GM18861 (cell line): Measurements from ENCODE around the gene CST5.
"Not testable (repeated sequence)": the region's sequence is repeated elsewhere in the genome, so short reads cannot be mapped to it uniquely, and the experiment has no call there.

Source experiments
- ATAC-seq: cut with Tn5 transposase; IDR thresholded peaks from one replicate; pipeline ENCODE4 v1.9.1; 2021; ENCODE audit not compliant: unreplicated experiment

Gene CST5

DNA sequence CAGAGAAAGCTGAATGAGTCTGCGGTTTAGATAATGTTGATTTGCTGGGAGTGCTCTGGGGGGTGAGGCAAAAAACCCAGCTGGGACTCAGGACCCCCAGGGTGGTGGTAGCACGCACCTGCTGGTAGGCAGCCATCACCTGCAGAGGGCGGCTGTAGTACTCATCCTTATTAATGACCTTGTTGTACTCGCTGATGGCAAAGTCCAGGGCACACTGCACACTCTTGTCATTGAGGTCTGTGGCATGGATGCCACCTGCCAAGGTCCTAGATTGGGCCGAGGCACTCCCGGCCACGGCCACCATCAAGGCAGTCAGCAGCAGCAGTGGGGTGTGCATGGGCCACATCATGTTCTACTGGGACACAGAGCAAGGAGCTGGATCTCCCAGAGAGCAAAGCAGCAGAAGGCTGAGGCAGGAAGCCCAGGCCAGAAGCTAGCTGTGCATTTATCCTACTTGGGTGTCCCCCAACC lies at the start of gene CST5:
TSS of gene CST5 (minus strand) at position 421 of the 471 bp plus-strand sequence. CDS start at position 349, 72 bp downstream.
- ATAC-seq: no peak

GRCh38 chr20:23928788-23929187 lies 49.2 kb upstream of the CST5 start:
- no peak for ATAC-seq

GRCh38 chr20:23928353-23928752 lies 48.8 kb upstream of the CST5 start:
- ATAC-seq: no peak

GRCh38 chr20:23926944-23927872 lies 47.7 kb upstream of the CST5 start:
- ATAC-seq: no peak

- ATAC-seq: no peak
Observed at GRCh38 chr20:23926526-23926880, 47.0 kb upstream of the CST5 start.

GRCh38 chr20:23925789-23926525 lies 46.4 kb upstream of the CST5 start:
- no peak for ATAC-seq

GRCh38 chr20:23924751-23925150 lies 45.2 kb upstream of the CST5 start:
- ATAC-seq: no peak

DNA sequence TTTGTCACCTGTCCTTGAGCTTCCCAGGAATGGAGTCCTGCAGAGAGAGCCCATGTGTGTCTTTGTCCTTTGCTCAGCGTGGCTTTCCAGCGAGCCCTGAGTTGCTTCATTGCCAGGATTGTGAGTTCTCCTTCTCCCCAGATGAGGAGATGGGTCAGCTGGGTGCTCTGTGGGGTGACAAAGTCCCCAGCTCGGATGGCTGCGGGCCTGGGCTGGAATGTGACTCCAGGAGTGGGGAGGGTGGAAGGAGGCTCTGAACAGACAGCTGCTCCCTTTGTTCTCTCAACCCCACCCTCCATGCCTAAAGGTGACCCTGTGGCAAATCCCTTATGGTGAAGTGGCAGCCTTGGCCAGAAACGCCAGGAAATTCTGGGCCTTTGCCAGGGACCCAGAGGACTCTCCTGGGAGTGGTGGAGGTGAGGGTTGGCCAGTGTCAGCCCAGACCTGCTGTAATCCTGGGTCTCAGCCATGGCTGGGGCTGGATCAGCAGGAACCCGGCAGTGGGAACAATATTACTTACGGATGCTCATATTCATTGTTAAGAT lies 44.4 kb upstream of the CST5 start:
- ATAC-seq: no peak

DNA sequence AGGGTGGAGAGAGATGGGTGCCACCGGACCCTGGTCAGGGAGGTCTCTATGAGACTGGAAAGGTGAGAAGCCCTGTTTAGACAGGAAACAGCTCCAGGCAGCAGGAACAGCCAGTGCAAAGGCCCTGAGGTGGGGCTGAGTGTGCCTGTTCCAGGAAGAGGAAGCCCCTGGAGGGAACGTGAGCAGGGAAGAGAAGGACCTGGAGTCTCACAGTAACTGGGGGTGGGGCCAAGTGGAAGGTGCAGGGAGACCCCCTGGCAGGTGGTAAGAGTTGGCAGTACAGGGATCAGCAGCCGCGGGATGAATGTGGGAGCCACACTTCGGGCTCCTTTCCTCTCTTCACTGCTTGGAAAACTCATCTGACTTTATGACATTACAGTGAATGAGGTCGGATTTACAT lies 43.8 kb upstream of the CST5 start:
- ATAC-seq: no peak

GRCh38 chr20:23920408-23921325 lies 41.1 kb upstream of the CST5 start:
- ATAC-seq: no peak

DNA sequence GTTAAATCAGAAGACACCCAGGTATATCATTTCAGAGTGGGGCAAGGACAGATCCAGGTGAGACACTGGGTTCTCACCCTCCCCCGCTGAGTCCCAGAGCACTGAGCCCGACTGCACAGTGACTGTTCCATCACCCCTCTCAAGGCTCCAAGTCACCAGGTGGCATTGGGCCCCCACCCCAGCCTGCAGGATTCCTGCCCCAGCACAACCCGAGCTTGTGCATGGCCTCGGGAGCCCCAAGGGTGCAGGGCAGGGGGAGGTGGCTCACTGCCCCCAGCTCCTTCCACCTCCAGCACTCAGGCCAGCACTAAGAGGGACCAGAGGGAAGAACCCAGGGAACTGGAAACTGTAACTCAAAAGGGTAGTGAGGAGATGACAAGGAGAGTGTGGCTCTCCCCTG lies 39.3 kb upstream of the CST5 start:
- no peak for ATAC-seq

- no peak for ATAC-seq
Observed at GRCh38 chr20:23918101-23918862, 38.7 kb upstream of the CST5 start.

DNA sequence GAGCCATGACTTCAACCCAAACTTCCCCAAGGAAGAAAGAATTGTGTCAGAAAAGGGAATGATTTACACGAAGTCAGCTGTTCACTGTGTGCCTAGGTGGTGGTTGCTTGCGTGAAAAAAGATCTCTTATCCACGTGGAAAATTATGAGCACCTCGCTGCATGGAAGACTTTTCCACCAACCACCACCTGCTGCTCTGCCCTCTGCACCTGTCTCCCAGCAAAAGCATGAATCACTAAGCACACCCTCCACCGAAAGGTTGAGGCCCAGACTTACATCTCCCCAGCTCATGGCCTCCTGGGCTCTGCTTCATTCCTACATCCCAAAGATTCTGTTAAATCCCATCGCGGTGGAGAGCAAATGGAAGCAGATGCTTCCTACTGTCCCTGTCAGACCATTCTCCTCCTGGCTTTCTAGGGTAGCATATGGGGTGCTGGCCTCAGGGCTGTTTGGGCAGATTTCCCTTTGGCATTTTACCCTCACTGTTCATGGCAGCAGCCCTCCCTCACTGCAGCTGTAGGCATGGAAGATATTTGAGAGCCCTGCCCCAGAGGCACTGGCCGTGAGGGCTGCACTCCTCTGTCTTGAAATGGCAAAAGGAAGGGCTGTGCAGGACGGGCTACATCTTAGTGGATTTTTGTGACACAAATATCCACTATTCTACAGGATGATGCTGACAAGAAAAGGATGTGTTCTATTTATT lies 37.6 kb upstream of the CST5 start:
- no peak for ATAC-seq

DNA sequence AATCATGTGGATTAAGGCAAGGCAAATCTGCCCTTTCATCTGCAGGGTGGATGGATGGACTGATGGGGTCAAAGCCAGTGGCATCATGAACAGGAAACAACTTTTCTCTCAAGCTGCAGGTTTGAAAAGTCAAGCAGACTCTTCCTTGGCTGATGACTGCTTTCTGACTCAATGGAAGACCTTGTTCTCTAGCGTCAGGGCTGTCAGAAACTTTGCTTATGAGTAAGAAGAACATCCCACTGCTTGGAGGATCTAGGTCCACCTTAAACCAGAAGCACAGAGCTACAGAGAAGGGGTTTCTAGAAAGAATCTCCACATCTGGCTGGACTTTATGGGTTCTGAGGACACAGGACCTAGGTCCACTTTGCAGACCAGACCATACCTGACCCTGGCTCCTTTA lies 36.3 kb upstream of the CST5 start:
- no peak for ATAC-seq

GRCh38 chr20:23914469-23914868 lies 34.9 kb upstream of the CST5 start:
- not testable (repeated sequence) for ATAC-seq

- ATAC-seq: no peak
Observed at GRCh38 chr20:23910210-23910609, 30.7 kb upstream of the CST5 start.

GRCh38 chr20:23909390-23909789 lies 29.8 kb upstream of the CST5 start:
- ATAC-seq: no peak

DNA sequence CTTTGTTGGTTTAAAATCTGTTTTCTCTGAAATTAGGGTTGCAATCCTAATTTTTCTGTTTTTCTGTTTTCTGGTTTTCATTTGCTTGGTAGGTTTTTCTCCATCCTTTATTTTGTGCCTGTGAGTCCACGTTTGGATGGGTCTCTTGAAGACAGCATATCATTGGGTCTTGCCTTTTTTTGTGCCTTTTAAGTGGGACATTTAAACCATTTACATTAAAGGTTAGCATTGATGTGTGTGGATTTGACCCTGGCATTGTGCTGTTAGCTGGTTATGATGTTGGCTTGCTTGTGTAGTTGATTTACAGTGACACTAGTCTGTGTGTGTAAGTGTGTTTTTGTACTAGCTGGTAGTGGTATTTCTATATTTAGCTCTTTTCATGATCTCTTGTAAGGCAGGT lies 28.0 kb upstream of the CST5 start:
- no peak for ATAC-seq

DNA sequence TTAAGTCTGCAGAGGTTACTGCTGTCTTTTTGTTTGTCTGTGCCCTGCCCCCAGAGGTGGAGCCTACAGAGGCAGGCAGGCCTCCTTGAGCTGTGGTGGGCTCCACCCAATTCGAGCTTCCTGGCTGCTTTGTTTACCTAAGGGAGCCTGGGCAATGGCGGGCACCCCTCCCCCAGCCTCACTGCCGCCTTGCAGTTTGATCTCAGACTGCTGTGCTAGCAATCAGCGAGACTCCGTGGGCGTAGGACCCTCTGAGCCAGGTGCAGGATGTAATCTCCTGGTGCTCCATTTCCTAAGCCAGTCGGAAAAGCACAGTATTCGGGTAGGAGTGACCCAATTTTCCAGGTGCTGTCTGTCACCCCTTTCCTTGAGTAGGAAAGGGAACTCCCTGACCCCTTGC lies 22.8 kb upstream of the CST5 start:
- ATAC-seq: not testable (repeated sequence)
